ENCODE results near the gene OTX1. TPM values are rescaled to one million over a fixed set of nuclear protein-coding genes. Genes with fewer than 3 reads are reported as not detected.
A peak's percentile ranks its signal among the peaks of the same experiment; 100 is the strongest.

OTX1 gene
- total and polyA plus RNA-seq, 10 of the 15 experiments (the other 5 are each of a cell fraction or from before 2014, with no cell fraction given), result 0.04 to 0.67 (median 0.23) TPM; not detected in 2

- peak overlapping the region; percentile 98 for H3K4me2 ChIP-seq (ENCODE audit: control insufficient read depth, insufficient read depth)
- POLR2A ChIA-PET, result no interaction called here
- SMC1A ChIA-PET (ENCODE audit: uncharacterized antibody, unreplicated experiment), result interaction anchor here (0.6 kb wide), 1 partner anchor 936 kb away, joined by 3 read pairs; no protein-coding TSS in a partner anchor
- RAD21 ChIA-PET (ENCODE audit: unreplicated experiment), result interaction anchor here (0.7 kb wide), 1 partner anchor 440 kb away, joined by 3 read pairs; no protein-coding TSS in a partner anchor
- H2AFZ ChIP-seq (ENCODE audit: control insufficient read depth, low read depth, low read length), result peak overlapping the region; percentile 79
- H3K9me3 ChIP-seq (replicated peaks; ENCODE audit: control insufficient read depth, insufficient read depth, low read length), result no peaks in the 10 kb centered on the region; the same call in 2 of the 3 replicates
- WGBS (ENCODE audit: insufficient coverage, insufficient replicate concordance, low lambda C conversion rate, missing lambda C conversion rate), result 32% methylated on average over 33 of the region's 39 CpGs
- H3K4me3 ChIP-seq, result peak overlapping the region; percentile 71
- ATAC-seq (no peak), DNase-seq (ENCODE audit: low read depth, low spot score) (no peak), FAIRE-seq (no peak)
- H3K4me1 ChIP-seq (ENCODE audit: control insufficient read depth, insufficient read depth, low read length), result peaks cover 8% of the 10 kb centered on the region
- intact Hi-C loops (cut with micrococcal nuclease; ENCODE audit: unreplicated experiment), result no loop called here
- H3K79me2 ChIP-seq (ENCODE audit: control insufficient read depth, insufficient read depth, low read length), result no peaks in the 10 kb centered on the region
- in situ Hi-C loops (cut with MboI), result no loop called here
- BruUV-seq (replicated peaks), result no TSS peak
- H3K9ac ChIP-seq (ENCODE audit: control insufficient read depth, insufficient read depth, low read length), result peak overlapping the region; percentile 6; the same call in 1 of the 2 replicates
- peaks cover 0 to 17% of the 10 kb centered on the region in 2 experiments; a peak in 3 of 4 replicates for H3K27me3 ChIP-seq (replicated peaks in 1 of 2; ENCODE audit: control insufficient read depth in 2 of 2, insufficient read depth in 2 of 2, low read length in 1 of 2)
- no peaks in the 10 kb centered on the region; a peak in 1 of 4 replicates for H3K36me3 ChIP-seq (ENCODE audit: control insufficient read depth in 2 of 2, insufficient read depth in 2 of 2, low read length in 1 of 2)
- TF ChIP-seq BMI1 (IDR thresholded peaks at IDR 0.05; ENCODE audit: borderline replicate concordance) (peak; percentile 28; the same call in 1 of the 2 replicates), MTA2 (IDR thresholded peaks at IDR 0.05; ENCODE audit: low read depth) (no peak)
- H4K20me1 ChIP-seq (ENCODE audit: control insufficient read depth, insufficient read depth), result no peaks in the 10 kb centered on the region
- no peak overlapping the region for H3K27ac ChIP-seq (ENCODE audit: control insufficient read depth, insufficient read depth)
- CTCF ChIA-PET, result no interaction called here
Measured at GRCh38 chr2:63049211-63049969, 1.2 kb upstream of the OTX1 start.

GRCh38 chr2:63049970-63050333, 678 bp upstream of the OTX1 start:
- WGBS (ENCODE audit: insufficient coverage, insufficient replicate concordance, low lambda C conversion rate, missing lambda C conversion rate), result 3% methylated on average over 29 of the region's 31 CpGs
- ChIA-PET RAD21 (ENCODE audit: unreplicated experiment) (no interaction called here), CTCF (no interaction called here), POLR2A (interaction anchor here (0.5 kb wide), 1 partner anchor 1465 kb away, joined by 3 read pairs; no protein-coding TSS in a partner anchor), SMC1A (ENCODE audit: uncharacterized antibody, unreplicated experiment) (no interaction called here)
- Histone ChIP-seq H2AFZ (ENCODE audit: control insufficient read depth, low read depth, low read length) (peak overlapping the region; percentile 79), H3K4me1 (ENCODE audit: control insufficient read depth, insufficient read depth, low read length) (peaks cover 8% of the 10 kb centered on the region), H3K4me3 (peak overlapping the region; percentile 71), H3K9ac (ENCODE audit: control insufficient read depth, insufficient read depth, low read length) (peak overlapping the region; percentile 6; the same call in 1 of the 2 replicates), H3K79me2 (ENCODE audit: control insufficient read depth, insufficient read depth, low read length) (no peaks in the 10 kb centered on the region), H3K27ac (ENCODE audit: control insufficient read depth, insufficient read depth) (no peak overlapping the region), H3K27me3 (replicated peaks in 1 of 2; ENCODE audit: control insufficient read depth in 2 of 2, insufficient read depth in 2 of 2, low read length in 1 of 2) (peaks cover 0 to 22% of the 10 kb centered on the region in 2 experiments; a peak in 3 of 4 replicates), H3K36me3 (ENCODE audit: control insufficient read depth in 2 of 2, insufficient read depth in 2 of 2, low read length in 1 of 2) (no peaks in the 10 kb centered on the region; a peak in 1 of 4 replicates), H3K4me2 (ENCODE audit: control insufficient read depth, insufficient read depth) (peak overlapping the region; percentile 98), H3K9me3 (replicated peaks; ENCODE audit: control insufficient read depth, insufficient read depth, low read length) (no peaks in the 10 kb centered on the region; the same call in 2 of the 3 replicates), H4K20me1 (ENCODE audit: control insufficient read depth, insufficient read depth) (no peaks in the 10 kb centered on the region)
- FAIRE-seq (no peak), ATAC-seq (no peak), DNase-seq (ENCODE audit: low read depth, low spot score) (no peak)
- in situ Hi-C loops (cut with MboI) (no loop called here), intact Hi-C loops (cut with micrococcal nuclease; ENCODE audit: unreplicated experiment) (loop anchor here (10.0 kb wide), 2 partner anchors 265 to 595 kb away; no protein-coding TSS in a partner anchor)
- BruUV-seq (replicated peaks), result no TSS peak
- TF ChIP-seq CHD1 (IDR thresholded peaks at IDR 0.05; ENCODE audit: low read depth, low read length) (no peak), KLF5 (IDR thresholded peaks at IDR 0.05; ENCODE audit: partially characterized antibody) (peak; percentile 69), CREB1 (IDR thresholded peaks at IDR 0.05; ENCODE audit: low read depth) (no peak), SPI1 (IDR thresholded peaks at IDR 0.05; ENCODE audit: borderline replicate concordance, insufficient read depth, low read depth, low read length) (no peak), BHLHE40 (IDR thresholded peaks at IDR 0.05; ENCODE audit: borderline replicate concordance in 1 of 2, low read depth in 2 of 2, low read length in 1 of 2) (peak; percentile 28 to 85; a peak in 3 of 4 replicates), ZBTB11 (CRISPR knock-in tag; IDR thresholded peaks at IDR 0.05) (no peak), TBL1XR1 (IDR thresholded peaks at IDR 0.05; ENCODE audit: low read depth, low read length) (no peak), NFIC (IDR thresholded peaks at IDR 0.05; ENCODE audit: low read depth, low read length) (no peak), STAT1 (conservative IDR thresholded peaks at IDR 0.05) (0 out of 2 replicates have a peak, but pooled peaks have one; percentile 63), GATAD2B (conservative IDR thresholded peaks at IDR 0.05; ENCODE audit: low read depth) (peak; percentile 73; the same call in 1 of the 2 replicates), HCFC1 (IDR thresholded peaks at IDR 0.05; ENCODE audit: low read length) (no peak), ZSCAN29 (IDR thresholded peaks at IDR 0.05) (0 out of 2 replicates have a peak, but pooled peaks have one; percentile 29)
